Stimulated activated CD4-positive, alpha-beta T cell treated with anti-CD3 and anti-CD28 coated beads, Interleukin-15, amount 100 ng/mL, for 24 hours (primary cell): ENCODE measurements around the gene N4BP2L2.
"Not testable (repeated sequence)": the region's sequence is repeated elsewhere in the genome, so short reads cannot be mapped to it uniquely, and the experiment has no call there.

Experiments
- DNase-seq: peaks from one replicate; pipeline ENCODE4 v3.0.0-alpha.2; 2020

Gene N4BP2L2

DNA sequence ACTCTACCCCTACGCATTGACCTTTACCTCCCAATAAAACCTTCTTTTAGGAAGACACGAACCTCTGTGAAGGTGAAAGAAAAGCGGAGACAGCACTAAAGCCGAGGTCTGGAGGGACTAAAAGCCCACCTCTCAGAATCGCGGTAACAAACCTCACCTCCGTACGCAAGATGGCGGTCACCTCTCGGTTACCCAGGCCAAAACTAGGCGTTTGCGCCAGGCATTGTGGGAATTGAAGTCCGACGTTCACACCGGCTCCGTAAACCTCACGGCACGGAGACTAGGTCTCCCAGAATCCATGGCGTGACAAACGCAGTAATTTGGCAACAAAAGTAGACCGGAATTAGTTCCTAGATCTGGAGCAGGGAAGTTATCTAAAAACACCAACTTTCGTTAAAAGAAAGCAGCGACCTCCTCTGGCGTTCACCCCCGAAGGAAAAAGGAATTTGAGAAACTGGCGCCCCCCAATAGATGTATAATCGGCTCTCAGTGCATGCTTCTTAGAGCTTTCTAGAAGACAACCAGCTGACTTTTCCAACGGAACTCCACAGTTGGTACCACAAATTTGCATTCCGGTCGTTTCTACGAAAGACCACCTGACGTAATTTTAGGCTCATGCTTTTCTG lies at the start of gene N4BP2L2:
TSS of gene N4BP2L2 (minus strand) at position 175 of the 626 bp plus-strand sequence. CDS start 1,768 bp downstream, outside the sequence.
- peak; percentile 93 for DNase-seq

DNA sequence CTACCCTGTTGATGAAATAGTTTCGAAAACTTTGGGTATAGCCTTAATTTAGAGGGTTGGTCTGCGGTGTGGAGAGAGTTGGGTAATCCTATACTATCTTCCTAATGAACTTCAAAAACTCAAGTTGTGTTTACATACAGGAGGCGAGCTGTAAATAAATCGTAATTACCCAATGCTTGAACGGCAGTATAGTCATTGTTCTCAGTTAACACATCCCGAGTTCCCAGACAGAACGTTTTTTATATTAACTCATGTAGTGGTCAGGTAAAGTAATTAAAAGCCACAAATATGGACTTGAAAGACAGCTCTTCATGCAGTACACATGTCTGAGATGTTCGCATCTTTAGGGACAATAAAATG lies 49.2 kb upstream of the N4BP2L2 start:
- DNase-seq: no peak

- DNase-seq: peak; percentile 72
Measured at GRCh38 chr13:32587011-32587810, 48.6 kb upstream of the N4BP2L2 start.

- peak; percentile 93 for DNase-seq
Measured at GRCh38 chr13:32586080-32586900, 47.7 kb upstream of the N4BP2L2 start, which contains the start of gene PDS5B. Gene PDS5B, plus strand, starts transcription at chr13:32586452. Its CDS starts 62,321 bp downstream, at chr13:32648773.

DNA sequence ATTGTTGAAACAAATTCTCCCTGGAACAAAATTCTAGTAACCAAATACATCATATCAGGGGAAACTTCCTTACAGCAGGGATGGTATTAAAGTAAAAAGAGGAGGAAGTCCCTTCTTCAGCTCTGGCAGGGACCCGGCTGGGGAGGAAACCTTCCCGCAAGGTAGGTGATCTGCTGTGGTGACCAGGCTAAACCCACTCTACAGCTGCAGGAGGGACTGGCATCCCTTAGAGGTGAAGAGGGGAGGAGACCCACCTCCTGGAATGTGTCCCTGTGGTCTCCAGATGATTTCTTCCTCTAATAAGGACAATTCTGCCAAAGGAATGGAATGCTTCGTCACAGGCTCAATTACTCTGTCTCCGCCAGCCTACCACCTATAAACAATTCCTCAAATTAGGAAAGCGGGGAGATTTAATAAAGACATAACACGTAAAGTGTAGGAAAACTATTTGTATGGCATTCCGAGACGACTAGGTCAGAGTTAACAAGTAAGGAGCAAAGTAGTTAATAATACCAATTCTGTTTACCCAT lies 47.0 kb upstream of the N4BP2L2 start:
- DNase-seq: no peak

DNA sequence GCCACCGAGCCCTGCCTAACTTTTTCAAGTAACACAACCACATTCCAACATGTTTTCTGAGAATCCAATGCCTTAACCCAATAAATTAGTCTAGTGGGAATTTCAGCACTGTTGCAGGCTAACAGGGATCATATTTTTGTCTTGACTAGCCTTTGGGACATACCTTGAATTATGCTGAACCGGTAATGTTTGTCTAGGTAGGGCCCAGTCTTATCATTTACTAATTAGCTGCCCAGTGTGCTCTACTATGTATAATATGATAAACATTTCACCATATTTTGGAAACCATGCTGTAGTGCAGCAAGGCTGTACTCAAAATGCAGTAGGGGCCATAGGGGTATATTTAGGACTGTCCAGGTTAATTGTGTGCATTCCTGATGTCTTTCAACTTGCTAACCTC lies 44.4 kb upstream of the N4BP2L2 start:
- DNase-seq: no peak

GRCh38 chr13:32582281-32582680 lies 43.7 kb upstream of the N4BP2L2 start:
- DNase-seq: no peak

- no peak for DNase-seq
Measured at GRCh38 chr13:32581177-32581786, 42.7 kb upstream of the N4BP2L2 start.

DNA sequence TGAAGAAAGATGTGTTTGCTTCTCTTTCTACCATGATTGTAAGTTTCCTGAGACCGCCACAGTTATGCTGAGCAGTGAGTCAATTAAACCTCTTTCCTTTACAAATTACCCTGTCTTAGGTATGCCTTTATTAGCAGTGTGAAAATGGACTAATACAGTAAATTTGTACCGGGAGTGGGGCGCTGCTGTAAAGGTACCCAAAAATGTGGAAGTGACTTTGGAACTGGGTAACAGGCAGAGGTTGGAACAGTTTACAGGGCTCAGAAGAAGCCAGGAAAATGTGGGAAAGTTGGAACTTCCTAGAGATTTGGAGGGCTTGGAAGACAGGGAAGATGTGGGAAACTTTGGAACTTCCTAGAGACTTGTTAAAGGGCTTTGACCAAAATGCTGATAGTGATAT lies 38.4 kb upstream of the N4BP2L2 start:
- no peak for DNase-seq

GRCh38 chr13:32575687-32576086 lies 37.1 kb upstream of the N4BP2L2 start:
- not testable (repeated sequence) for DNase-seq

DNA sequence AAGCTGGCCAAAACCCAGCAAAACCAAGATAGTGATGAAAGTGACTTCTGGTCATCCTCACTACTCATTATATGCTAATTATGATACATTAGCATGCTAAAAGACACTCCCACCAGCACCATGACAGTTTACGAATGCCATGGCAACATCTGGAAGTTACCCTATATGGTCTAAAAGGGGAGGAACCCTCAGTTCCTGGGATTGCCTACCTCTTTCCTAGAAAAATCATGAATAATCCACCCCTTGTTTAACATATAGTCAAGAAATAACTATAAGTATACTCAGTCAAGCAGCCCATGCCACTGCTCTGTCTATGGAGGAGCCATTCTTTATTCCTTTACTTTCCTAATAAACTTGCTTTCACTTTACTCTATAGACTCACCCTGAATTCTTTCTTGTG lies 22.2 kb upstream of the N4BP2L2 start:
- not testable (repeated sequence) for DNase-seq

DNA sequence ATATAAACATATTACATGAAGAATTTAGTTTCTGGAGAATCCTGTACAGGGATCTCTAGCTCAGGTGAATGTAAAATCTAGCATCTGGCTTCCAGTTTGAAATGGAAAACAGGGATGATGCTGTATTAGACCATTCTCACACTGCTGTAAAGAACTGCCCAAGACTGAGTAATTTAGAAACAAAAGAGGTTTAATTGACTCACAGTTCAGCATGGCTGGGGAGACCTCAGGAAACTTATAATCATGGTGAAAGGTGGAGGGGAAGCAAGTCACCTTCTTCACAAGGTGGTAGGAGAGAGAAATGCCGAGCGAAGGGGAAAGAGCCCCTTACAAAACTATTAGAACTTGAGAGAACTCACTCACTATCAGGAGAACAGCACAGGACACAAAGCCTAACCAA lies 17.0 kb upstream of the N4BP2L2 start:
- DNase-seq: no peak

DNA sequence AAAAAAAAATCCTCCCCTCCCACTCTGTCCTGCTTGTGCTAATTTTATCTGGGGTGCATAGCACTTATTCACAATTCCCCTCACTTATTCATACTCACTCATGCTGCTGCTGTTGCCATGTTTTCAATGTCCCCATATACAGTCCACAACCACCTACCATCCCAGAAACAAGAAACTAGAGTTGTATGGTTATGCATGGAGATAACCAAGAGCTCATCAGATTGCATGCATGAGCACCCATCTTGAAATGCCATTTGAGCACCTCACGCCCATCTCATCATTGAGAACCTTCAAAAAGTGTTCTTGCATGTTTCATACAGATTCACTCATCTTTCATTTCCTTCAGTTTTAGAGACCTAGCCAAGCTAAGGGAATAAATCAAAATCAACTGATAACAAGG lies 15.1 kb upstream of the N4BP2L2 start:
- no peak for DNase-seq

DNA sequence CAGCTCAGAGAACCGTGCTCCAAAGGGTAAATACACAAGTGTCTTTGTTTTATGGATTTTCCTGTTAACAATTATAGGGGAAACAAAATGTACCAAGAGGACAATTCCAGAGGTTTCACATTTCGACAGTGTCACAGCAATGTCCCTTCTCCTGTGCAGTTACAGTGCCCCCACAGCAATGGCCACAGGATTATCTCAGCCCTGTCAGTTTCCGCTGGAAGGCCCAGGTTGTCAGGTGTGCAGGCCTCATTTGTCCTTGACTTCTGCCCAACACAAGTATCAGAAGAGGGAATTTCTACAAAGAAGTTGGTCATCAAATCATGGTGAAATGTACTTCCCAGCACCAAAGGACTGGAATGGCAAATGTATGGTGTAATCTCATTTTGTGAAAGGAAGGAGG lies 11.2 kb upstream of the N4BP2L2 start:
- DNase-seq: no peak

GRCh38 chr13:32548837-32549236 lies 10.2 kb upstream of the N4BP2L2 start:
- no peak for DNase-seq

- no peak for DNase-seq
Measured at GRCh38 chr13:32545083-32545482, 6.5 kb upstream of the N4BP2L2 start.

DNA sequence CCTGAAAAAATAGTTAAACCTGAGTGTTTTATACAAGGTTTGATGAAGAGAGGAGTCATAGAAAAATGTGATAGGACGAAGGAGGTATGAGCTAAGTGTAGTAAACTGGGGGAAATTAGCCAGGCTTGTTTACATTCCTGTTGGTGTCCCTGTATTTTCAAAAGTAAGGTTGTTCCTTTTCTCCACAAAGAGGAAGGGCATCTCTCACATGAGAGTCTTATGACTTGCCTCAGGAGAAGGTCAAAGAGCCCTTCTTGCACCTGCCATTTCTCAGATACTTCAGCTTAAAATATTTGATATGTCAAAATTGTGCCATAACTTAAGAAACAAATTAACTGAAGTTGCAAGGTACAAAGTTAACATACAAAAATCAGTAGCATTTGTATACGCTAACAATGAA lies 3.6 kb upstream of the N4BP2L2 start:
- no peak for DNase-seq

GRCh38 chr13:32538143-32538620 lies 413 bp downstream of the N4BP2L2 start:
- DNase-seq: no peak

DNA sequence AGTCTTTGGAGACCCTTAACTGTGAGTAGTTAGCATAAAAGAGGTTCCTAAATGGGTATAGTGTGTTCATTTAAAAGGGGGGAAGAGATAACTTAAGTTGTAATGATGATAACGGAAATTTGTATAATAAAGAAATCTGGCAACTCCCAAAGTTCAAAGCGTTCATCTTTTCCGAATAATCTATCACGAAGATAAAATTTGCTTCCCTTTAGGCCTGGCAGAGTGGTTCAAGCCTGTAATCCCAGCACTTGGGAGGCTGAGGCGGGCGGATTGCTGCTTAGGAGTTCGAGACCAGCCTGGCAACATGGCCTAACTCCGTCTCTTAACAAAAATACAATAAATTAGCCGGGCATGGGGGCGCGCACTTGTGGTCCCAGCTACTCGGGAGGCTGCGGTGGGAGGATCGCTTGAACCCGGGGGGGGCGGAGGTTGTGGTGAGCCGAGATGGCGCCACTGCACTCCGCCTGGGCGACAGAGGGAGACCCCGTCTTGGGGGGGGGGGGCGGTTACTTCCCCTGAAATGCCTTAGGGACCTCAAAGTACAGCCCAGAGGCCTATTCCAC lies 934 bp downstream of the N4BP2L2 start:
- peak; percentile 54 for DNase-seq

DNA sequence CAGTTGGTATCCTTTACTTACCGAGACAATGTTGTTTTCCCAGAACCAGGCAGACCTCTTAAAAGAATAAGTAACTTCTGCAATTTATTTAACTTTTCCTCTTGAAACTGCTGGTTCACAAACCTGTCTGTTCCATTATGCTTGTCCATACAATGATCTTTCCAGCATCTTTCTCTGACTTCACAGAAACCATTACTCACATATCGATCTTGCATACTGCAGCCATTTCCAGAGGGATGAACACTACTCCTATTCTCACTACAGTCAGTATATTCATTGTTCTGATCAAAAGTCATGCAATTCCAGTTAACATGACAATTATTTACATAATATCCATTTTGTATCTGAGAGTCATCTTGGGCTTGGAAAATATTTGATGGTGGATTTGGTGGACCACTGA lies 2.8 kb downstream of the N4BP2L2 start:
- DNase-seq: no peak

DNA sequence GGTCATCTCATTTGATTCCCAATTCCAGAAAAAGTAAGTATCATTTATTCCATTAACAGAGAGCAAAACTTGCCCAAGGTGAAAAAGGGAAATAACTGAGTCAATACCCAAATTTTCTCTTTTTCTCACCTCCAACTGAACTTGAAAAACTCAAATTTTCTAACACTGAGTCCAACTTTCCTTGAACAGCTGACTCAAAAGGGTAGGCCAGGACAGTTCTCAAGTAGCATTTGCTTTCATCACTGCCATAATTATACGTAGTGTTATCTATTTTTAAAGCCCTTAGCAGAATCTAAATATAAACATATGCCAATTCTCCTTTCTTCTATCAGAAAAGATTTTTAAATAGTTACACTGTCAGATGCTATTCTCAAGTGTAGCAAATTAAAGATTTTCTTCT lies 3.5 kb downstream of the N4BP2L2 start:
- DNase-seq: no peak

DNA sequence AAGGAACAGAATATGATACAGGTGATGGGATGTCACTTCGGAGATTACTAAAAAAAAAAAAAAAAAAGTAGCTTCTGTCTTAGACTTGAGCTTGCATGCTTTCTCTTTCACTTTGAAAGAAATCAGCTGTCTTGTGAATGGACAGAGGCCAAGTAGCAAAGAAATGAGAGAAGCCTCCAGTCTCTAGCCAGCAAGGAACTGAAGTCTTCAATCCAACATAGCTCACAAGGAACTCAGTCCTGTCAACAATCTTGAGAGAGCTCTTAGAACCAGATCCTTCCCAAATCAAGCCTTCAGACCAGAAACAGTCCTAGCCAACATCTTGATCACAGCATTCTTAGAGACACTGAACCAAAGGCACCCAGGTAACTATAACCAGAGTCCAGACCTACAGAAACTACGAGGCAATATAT lies 7.7 kb downstream of the N4BP2L2 start:
- DNase-seq: no peak
